22Rv1 (cell line): ENCODE results near the gene NUP58.

ENCODE experiments used
- H3K27ac ChIP-seq: fragments of 450-650 bp; 2 replicates; pipeline ENCODE4 v1.5.1; 2017
- CTCF ChIP-seq: fragments of 450-650 bp; IDR thresholded peaks from 2 replicates; pipeline ENCODE4 v1.5.1; 2017; ENCODE audit warnings: mild to moderate bottlenecking
- ZFX ChIP-seq: fragments of 450-650 bp; IDR thresholded peaks from 2 replicates; pipeline ENCODE4 v1.6.1; 2017; ENCODE audit warnings: antibody characterized with exemption, borderline replicate concordance

Gene NUP58

GRCh38 chr13:25335856-25336255 lies 34.4 kb downstream of the NUP58 start:
- TF ChIP-seq CTCF = no peak
- no peak for TF ChIP-seq ZFX
- no peak overlapping the region for H3K27ac ChIP-seq

- no peak for TF ChIP-seq ZFX
- no peak for TF ChIP-seq CTCF
- no peak overlapping the region for H3K27ac ChIP-seq
These were observed 44.2 kb downstream of the NUP58 start for GRCh38 chr13:25345576-25345975.

- no peak overlapping the region for H3K27ac ChIP-seq
- TF ChIP-seq ZFX (no peak), CTCF (no peak)
These were observed 45.7 kb downstream of the NUP58 start for GRCh38 chr13:25347151-25347550.

- TF ChIP-seq ZFX (no peak), CTCF (no peak)
These were observed 50.0 kb downstream of the NUP58 start for GRCh38 chr13:25351404-25351803.

GRCh38 chr13:25352230-25352629 lies 50.8 kb downstream of the NUP58 start:
- no peak overlapping the region for H3K27ac ChIP-seq
- TF ChIP-seq CTCF (no peak), ZFX (no peak)

More at GRCh38 chr13:25351404-25351803, 50.0 kb downstream of the NUP58 start:
- H3K27ac ChIP-seq = no peak overlapping the region

GRCh38 chr13:25352806-25353205 lies 51.4 kb downstream of the NUP58 start:
- TF ChIP-seq CTCF (no peak), ZFX (no peak)

GRCh38 chr13:25353344-25353743 lies 51.9 kb downstream of the NUP58 start:
- H3K27ac ChIP-seq = no peak overlapping the region
- TF ChIP-seq CTCF (no peak), ZFX (no peak)

More at GRCh38 chr13:25352806-25353205, 51.4 kb downstream of the NUP58 start:
- H3K27ac ChIP-seq = no peak overlapping the region
